ENCODE data around the gene GUF1.

- no peak for TF ChIP-seq CTCF (IDR thresholded peaks at IDR 0.05)
- TF ChIP-seq POLR2A (IDR thresholded peaks at IDR 0.05), result no peak
- TF ChIP-seq EP300 (IDR thresholded peaks at IDR 0.05; ENCODE audit: low read depth), result no peak
Observed at GRCh38 chr4:44720371-44720770, 42.2 kb downstream of the GUF1 start.
